Limb (tissue), 2 donors: ENCODE data around the gene RAMP3.
A peak's percentile ranks its signal among the peaks of the same experiment; 100 is the strongest.
"Not testable (repeated sequence)": the region's sequence is repeated elsewhere in the genome, so short reads cannot be mapped to it uniquely, and the experiment has no call there.

Experiments used
- DNase-seq, 2 donors: peaks; one replicate each; pipeline ENCODE4 v3.0.0-alpha.2; 2016; ENCODE audit errors: extremely low spot score in 2 of 2

The RAMP3 gene

DNA sequence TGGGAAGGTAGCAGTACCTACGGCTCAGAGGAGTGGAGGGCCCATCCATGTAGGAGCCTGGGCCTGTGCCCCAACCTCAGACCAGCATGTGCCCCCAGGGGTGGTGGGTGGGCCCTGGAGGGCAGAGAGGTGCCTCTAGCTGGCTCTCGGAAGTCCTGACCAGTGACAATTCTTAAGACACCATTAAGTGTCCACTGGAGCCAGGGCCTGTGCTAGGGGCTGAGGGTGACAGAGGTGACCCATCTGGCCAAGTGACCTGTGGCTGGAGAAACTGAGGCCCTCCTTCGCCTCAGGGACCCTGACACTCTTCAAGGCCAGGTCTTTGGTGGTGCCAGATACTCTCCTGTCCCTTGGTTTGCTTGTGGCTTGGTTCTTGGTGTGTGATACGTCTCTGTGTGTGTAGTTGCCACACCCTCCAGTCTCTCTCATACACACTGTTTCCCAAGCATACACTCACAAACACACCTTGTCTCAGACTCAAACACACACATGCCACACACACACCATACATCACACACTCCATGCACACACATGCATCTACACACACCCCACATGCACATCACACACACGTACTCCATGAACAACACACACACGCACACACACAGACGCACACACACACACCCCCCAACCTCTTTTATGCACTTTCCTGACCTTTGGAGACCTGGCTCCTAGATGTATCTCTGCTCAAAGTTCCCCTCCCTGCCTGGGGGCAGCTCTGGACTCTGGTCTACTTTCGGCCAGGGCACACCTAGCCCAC lies 897 bp upstream of the RAMP3 start:
- DNase-seq, result no peak

DNA sequence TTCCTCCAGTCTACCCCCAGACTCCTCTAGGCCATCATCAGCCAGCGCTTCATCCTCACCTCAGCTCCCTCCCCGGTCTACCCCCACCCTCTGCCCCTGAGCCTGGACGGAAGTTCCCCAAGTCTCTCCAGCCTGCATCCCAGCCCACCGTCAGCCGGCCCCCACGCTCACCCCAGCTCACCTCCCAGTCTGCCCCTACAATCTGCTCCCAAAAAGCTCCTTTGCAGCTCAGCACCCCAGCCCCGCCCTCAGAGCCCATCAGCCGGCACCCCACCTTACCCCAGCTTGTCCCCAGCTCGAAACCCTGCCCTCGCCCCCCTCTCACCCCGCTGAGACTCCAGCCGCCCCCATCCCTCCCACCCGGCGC lies 322 bp upstream of the RAMP3 start:
- no peak for DNase-seq

DNA sequence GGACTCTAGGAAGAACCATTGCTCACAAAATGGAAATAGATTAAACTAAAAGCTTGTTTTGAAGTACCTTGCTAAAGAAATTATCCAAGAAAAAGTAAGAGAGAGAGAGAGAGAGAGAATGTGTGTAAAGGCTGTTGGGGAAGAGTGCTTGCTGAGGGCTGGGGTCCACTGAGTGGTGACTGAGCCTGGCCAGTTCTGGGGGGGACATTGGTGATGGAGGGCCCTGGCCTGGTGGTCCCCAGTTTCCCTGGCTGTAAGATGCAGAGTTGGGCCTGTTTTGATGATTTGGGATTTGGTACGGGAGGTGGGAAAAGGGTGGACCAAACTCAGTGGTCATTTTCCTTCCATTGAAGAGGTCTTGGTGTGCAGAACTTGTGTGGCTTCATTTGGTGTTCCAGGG lies 880 bp downstream of the RAMP3 start:
- DNase-seq, result no peak

DNA sequence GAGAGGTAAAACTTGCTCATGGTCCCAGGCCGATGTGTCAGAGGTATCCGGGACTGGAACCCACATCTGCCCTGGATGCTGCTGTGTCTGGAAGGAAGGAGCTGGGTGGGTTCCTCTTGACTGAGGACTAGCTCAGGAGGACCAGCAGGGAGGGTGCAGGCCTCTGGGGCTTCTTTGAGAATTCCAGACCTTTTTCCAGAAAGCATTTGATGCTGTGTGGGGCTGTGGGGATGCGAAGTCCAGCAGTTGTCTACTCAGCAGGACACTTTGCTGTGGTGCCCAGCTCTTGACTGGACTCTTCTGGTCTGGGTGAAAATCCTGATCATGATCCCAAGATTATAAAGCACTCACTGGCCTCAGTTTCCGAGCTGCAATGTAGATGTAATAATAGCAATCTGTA lies 1.7 kb downstream of the RAMP3 start:
- DNase-seq, result no peak

DNA sequence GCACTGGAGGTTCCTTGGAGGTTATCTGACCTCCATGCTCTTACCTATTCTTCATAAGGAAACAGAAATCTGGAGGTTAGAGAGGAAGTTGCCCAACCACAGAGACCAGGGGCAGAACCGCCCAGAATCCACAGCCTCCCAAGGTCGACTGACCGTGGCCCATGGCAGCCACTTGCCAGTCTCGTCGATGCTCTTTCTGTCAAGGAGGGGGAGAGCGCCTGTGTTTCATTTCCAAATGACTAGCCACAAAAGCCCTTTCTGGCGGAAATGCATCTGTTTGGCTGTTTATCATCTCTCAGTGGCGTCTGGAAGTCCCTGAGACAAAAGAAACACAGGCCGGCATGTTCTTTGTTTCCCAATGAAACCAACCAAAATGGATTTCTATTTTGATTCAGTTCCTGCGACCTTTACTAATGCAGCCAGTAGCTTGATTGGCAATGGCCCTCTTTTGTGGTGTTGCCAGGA lies 2.9 kb downstream of the RAMP3 start:
- DNase-seq, result no peak

DNA sequence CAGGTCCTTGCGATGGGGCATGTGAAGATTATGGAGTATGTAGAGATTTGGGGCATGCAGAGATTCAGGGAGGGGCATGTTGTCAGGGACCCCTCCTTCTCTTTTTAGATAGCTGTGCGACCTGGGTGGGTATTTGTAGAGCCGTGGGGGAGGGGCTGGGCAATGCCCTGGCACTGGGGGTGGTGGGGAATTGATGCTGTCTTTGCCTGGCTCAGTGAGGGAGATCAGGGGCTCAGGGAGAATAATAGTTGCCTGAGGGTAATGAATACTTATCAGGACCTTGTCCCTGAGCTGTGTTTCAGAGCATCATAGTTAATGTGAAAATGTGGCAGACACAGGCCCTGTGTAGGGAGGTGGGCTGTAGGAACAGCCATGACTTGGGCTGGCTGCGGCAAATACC lies 3.5 kb downstream of the RAMP3 start:
- no peak for DNase-seq

DNA sequence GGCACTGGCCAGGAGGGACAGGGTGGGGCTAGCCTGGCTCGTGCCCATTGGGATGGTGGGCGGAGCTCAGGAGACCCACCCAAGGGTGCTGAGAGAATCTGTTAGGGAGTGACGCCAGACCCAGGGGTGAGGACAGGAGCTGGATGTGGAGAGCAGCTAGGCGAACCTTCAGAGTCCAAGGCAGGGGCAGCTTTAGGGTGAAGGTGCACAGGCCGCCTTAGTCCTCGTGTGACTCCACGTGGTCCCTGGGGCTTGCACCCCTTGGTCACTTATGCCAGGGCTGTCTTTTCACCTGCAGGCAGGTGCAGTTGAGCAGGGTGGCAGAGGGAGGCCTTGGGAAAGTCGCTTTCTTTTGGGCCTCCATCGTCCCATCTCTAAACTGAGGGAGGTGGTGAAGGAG lies 4.3 kb downstream of the RAMP3 start:
- no peak for DNase-seq

DNA sequence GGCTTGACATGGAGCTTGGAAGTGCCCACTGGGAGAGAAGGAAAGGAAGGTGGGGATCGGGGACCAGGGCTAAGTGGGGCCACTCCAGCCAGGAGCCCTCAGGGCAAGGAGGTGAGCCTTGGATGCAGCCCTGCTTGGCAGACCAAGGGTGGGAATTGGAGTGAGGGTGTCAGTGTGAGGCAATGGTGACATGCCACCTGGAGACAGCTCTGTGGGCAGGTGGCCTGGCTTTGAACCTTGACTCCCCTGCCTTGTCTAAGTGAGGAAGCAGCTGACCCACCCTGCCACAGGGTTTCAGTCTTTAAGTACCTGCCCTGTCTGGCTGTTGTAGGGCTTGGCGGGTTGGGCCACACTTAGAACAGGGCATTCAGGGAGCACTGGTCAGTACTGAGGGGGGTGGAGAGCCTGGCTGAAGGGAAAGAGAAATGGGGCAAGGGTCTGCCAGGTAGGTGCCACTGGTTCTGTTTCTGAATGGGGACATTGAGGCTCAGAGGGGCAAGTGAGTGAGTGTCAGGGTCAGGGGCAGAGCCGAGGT lies 4.8 kb downstream of the RAMP3 start:
- no peak for DNase-seq

DNA sequence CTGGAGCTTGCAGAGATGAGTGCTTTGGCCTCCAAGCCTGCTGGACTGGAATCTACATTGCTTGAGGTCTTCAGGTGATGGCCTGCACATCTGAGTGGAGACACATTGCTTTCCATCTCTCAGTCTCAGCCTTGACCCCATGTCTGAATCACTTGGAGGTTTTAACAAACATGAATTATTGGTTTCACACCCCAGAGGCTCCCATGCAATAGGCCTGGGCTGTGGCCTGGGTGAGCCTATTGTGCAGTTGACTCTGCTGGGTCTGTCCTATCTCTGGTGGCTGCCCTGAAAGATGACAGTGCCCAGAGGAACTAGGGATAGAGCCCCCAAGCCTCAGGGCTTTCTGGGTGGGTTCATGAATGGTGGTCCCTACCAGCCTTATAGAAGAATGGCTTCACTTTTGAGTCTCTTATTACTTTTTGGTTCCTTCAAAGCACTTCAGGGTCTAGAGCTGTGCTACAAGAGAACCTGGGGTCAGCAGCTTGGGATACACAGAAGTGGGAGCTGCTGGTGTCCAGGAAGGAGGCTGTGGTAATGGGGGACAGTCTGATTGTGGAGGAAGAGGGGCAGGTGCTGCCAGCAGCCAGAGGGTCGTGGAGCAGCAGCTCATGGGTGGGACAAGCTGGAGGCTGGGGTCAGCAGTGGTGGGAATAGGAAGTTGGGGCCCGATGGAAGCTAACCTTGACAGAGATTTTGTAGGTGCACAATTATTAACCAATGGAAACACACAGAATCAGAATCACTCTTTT lies 5.5 kb downstream of the RAMP3 start:
- DNase-seq, result no peak

DNA sequence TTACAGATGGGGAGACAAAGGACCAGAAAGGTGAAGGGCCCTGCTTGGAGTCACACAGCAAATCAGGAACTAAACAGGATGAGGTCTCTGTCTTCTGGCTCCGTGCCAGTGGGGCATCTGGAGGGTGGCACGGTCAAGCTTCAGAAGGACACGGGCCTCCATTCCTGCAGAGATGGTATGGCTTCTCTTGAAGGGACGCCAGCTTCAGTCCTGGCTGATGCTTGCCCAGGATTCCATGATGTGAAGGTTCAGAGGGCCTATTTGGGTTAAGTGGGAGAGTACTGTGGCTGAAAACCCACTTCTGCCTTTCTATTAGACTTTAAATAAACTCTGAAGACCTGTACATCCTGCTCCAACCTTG lies 6.1 kb downstream of the RAMP3 start:
- no peak for DNase-seq

DNA sequence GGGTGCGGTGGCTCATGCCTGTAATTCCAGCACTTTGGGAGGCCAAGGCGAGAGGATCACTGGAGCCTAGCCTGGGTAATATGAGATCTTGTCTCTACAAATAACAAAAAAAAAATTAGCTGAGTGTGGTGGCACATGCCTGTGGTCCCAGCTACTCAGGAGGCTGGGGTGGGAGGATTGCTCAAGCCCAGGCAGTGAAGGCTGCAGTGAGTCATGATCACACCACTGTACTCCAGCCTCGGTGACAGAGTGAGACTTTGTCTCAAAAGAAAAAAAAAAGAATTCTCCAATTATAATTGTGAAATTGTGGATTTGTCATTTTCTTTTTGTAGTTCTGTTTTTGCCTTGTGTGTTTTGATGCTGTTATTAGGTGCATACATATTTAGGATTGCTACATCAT lies 6.7 kb downstream of the RAMP3 start:
- not testable (repeated sequence) for DNase-seq

DNA sequence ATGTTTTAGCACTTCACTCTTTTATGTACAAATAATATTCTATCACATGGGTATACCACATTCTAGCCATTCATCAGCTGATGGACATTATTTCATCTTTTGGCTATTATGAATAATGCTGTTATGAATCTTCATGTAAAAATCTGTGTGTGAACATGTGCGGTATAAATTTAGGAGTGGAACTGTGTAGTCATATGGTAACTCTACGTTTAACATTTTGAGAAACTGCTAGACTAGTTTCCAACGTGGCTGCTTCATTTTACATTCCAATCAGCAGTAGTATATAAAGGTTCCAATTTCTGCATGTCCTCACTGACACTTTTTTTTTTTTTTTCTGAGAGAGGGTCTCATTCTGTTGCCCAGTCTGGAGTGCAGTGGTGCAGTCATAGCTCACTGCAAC lies 8.3 kb downstream of the RAMP3 start:
- no peak for DNase-seq

DNA sequence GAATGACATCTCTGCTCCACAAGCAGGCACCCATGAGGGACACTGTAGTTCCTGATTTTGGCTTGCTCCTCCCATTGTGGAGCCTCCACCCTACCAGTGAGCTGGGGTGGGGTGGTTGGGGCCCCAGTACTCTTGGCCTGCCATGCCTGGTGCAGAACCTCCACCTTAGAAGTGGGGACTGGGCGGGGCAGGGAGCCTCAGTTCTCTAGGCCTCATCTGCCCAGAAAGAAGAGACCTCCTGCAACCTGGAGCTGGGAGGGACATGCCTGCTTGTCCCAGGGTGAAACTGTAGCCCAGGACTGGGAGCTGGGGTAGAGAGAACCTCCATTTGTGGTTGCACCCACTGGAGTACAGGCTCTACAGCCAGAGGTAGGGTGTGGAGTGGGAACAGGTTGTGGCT lies 14.4 kb downstream of the RAMP3 start:
- no peak for DNase-seq

DNA sequence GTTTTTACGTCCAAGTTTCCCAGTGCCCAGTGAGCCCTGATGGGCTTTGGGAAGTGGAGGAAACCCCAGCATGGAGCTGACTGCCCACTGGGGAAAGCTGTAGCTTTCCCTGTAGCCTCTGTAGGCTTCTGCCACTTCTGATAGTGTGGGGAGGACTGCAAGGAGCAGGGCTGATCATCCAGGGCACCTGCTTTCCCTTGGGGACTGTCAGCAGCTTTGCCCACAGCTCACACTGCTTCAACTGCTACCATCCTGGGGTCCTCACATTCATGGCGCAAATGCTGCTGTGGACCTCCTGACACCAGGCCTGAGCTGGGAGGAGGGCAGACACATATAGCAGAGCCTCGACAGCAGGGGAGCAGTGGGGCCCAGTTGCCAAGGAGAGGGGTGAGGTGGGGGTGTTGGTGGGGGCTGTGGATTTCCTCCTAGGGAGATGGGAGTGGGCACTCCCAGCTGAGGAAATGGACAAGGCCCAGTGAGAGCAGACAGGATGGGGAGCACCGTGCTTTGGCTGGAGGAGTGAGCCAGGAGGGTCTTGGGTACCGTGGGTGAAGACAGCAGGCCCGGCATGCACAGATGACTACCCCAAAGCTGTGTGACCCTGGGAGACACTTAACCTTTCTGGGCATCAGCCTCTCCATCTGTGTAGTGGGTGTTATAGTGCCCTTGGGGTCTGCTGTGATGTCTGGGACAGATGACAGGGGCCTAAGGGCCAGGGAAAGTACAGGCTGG lies 16.2 kb downstream of the RAMP3 start:
- no peak for DNase-seq

DNA sequence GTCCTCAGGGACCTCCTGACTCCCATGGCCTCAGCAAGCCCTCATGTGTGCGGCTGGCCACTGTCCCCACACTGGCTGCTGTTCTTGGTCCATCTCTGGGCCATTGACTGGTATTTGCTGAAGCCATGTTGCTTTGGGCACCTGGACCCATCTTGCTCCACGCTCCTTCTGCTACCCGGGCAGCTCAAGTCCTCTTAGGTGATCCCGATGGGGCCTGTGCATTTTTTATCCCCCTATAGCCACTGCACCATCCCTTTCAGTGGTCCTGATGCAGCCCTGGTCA lies 16.7 kb downstream of the RAMP3 start:
- DNase-seq, result no peak

DNA sequence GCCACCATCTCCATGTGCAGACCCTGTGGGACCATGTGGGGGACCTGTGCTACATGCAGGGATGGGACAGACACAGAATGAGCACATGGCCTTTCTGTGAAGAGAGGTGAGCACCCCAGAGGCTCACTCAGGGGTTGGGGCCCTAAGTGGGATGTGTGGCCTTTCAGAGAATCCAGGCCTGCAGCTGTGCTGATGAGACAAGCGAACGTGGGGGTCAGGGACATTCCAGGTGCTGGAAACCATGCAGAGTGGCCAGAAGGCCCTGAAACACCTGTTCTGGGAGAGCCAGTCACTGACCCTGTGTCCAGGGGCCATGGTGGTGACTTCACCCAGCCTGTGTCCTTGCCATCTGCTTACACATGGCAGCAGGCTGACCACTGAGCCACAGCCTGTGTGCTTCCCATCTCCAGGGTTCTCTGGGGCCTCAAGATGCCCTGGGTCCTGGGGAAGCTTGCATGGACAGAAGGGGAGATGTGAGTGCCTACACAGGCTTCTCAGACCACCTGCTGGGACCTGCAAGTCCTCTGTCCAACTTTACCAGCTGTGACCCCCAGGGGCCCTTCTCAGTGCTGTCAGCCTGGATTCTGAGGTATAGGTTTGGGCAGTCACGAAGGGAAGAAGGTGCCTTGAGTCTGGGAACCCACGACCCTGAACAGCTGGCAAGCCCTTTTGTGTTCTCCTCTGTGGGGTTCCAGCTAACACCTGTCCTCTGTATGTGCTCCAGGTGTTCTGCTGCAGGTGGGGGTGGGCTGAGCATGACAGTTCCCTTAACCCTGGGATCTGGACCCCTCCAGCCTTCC lies 17.6 kb downstream of the RAMP3 start:
- no peak for DNase-seq

DNA sequence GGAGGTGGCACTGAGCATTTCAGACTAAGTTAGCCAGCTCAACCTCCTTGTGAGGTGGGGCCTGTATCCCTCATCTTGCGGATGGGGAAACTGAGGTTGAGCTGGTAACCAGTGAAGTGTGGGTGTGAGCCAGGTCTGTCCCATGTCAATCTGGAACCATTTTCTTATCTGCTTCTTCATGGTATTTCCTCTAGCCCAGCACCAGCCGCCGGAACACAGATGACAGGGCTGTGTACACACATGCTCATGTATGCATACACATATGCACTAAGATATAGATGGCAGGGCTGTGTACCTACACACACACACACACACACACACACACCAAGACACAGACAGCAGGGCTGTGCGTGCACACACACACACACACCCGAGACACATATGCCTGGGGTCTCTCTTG lies 18.5 kb downstream of the RAMP3 start:
- peak in 1 of 2 donors; percentile 4 for DNase-seq

DNA sequence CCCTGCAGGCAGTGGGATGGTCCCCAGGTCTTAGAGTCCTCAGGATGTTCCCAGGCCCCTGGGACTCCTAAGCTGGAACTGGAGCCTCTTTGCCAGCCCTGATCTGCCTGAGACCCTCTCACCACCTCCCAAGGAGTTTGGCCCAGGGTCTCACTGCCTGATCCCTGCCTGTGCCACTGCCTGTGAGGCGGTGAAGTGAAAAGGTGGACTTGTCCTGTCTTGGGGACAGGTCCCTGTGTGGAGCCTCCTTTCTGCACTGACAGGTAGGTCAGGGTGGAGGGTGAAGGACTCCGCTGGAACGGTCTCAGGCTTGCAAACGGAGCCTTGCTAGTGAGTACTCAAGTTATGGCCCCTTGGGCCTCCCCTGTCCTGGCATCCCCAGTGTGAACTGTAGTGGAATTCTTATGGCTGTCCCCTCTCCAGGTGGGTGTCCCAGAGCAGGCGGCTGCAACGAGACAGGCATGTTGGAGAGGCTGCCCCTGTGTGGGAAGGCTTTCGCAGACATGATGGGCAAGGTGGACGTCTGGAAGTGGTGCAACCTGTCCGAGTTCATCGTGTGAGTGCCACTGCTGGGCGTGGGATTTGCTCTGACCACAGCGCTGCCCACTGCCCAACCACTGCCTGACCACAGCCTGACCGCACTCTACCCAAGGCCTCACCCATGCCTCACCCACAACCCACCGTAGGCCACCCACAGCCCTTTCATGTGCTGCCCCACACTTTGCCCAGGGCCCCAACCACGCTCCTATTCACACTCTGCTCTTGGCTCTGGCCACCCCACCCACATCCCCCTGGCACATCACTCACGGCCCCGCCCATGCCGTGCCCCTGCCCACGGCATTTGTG lies 19.5 kb downstream of the RAMP3 start:
- DNase-seq, result peak in 1 of 2 donors; percentile 12

DNA sequence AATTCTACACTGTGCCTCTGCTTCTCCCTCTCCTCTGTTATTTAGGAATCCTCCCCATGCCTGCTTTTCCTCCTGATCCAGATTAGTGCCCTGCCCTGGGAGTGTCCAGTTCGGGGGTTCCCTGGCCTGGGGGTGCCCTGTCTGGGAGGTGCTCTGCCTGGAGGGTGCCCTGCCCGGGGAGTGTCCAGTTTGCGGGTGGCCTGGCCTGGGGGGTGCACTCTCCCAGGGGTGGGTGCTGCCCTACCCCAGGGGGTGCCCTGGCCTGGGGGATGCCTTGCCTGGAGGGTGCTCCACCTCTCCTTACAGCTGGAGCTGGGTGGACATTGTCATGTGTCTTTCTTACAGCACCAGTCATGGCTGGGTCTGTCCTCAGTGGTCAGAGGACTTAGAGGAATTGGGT lies 20.2 kb downstream of the RAMP3 start:
- peak in 1 of 2 donors; percentile 8 for DNase-seq
